SK-MEL-5 (cell line): ENCODE measurements around the gene GAS6. TPM values are rescaled to one million over a fixed set of nuclear protein-coding genes. Genes with fewer than 3 reads are reported as not detected.
"Not testable (repeated sequence)": the region's sequence is repeated elsewhere in the genome, so short reads cannot be mapped to it uniquely, and the experiment has no call there.

Experiments
- DNase-seq: peaks from one replicate; pipeline ENCODE4 v3.0.0-alpha.2; 2016; ENCODE audit warnings: low read depth, low spot score
- in situ Hi-C: cut with HindIII; loops from 2 replicates; pipeline ENCODE4 v1.10.0; 2016; ENCODE audit warnings: low sequenced_read_pairs, high pct_unique_total_duplicates, low pct_unique_long_range_greater_than_20kb
- total RNA-seq: library from RNA; depleted of rRNA; stranded (reverse); fragments of >200 nt; shearing (Covaris generic); gene quantifications from 2 replicates; pipeline ENCODE4 v1.2.3, GENCODE V29; 2014

The GAS6 gene
- total RNA-seq, 1 experiment from 2014 or later = 5.8 TPM

DNA sequence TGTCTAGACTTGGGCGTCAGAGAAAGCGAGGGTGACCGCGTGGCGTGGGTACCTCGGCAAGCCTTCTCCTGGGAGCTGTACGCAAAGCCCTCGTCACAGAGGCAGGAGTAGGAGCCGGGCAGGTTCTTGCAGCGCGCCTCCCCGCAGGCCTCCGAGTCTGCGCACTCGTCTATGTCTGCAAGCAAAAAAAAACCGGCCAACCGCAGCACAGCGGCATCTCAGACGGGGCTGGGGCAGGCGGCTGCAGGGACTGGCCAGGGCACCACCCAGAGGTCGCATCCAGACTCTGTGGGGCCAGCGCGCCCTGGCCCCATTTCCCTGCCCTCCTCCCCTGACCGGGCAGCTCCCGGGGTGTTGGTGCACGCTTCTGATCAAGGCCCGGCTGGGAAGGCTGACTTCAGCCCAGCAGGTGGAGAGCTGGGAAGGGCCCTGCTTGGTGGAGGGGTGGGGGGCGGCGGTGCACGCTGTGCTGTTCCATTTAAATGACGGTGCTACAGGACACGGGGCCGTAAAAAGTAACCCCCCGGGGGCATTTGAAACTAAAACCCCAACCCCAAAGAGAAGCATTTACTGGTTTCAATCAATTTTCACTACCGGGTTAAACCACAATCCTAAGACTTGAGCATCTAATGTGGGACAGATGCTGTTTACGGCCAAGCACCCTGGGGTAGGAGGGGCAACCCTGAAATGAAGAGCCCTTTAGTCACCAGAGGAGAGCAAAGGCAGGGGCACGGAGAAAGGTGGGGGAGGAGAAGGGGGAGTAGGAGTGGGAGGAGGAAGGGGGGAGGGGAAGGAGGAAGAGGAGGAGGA is 28.2 kb downstream of the GAS6 start:
- no peak for DNase-seq

DNA sequence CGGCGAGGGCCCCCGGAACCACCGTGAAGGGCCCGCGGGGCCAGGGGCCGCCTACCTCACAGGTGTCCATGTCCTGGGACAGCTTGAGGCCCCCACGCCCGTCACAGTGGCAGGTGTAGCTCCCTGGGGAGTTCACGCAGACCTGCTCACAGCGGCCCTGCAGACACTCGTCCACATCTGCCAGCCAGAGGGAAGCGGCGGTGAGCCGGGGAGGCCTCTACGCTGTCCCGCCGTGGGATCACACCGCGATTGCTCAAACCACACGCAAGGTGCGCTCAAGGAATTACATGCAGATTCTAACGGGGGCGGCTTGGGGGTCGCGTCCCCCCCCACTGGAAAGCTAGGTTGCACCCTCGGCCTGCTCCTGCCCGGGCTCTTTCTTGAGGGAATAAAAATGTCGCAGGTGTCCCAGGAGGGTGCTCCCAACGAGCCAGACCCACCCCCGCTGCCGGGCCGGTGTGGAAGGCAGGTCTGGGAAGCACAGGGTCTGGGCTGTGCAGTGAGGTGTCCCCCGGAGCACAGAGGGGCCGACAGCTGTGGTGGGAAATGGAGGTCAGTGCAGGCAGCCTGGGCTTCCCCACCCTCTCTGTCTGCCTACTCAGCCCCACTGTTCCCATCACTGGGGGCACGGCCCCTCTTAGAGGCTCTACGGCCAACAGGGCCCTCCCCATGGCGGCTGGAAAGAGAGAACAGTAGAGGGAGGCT is 29.2 kb downstream of the GAS6 start:
- in situ Hi-C loops = no loop called here
- no peak for DNase-seq

More for the DNA sequence above, 28.2 kb downstream of the GAS6 start:
- in situ Hi-C loops = no loop called here

- in situ Hi-C loops = not testable (repeated sequence)
Observed at GRCh38 chr13:113834006-113834405, 29.9 kb downstream of the GAS6 start.

DNA sequence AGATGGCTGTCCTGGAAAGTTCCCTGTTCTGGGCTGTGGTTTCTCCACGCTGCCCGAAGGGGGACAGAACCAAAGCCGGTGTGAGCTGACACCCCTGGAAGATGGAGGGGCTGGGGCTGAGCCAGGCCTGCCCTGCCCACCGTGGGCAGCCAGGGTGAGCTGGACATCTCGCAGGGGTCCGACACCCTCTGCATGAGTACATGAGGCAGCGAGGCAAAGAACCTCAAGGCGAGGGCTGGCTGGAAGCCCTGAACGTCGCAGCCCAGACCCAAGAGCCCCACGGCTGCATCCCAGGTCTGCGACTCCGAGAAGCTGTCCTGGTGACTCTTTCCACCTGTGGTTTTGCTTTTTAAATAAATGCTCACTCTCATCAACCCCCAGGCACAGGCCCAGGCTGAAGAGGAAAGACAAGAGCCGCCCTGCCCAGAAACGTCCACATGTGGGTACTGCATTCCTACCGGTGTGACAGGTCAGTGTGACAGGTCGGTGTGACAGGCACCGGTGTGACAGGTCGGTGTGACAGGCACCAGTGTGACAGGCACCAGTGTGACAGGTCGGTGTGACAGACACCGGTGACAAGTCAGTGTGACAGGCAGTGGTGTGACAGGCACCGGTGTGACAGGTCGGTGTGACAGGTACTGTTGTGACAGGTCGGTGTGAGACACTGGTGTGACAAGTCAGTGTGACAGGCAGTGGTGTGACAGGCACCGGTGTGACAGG is 30.6 kb downstream of the GAS6 start:
- DNase-seq = no peak
- in situ Hi-C loops = no loop called here

More at GRCh38 chr13:113834006-113834405, 29.9 kb downstream of the GAS6 start:
- not testable (repeated sequence) for DNase-seq

- no peak for DNase-seq
- in situ Hi-C loops = no loop called here
Observed at GRCh38 chr13:113832631-113833030, 31.2 kb downstream of the GAS6 start.

- in situ Hi-C loops = no loop called here
Observed at GRCh38 chr13:113832205-113832604, 31.7 kb downstream of the GAS6 start.

GRCh38 chr13:113831061-113831460 is 32.8 kb downstream of the GAS6 start:
- no peak for DNase-seq

More at GRCh38 chr13:113832205-113832604, 31.7 kb downstream of the GAS6 start:
- DNase-seq = no peak

GRCh38 chr13:113830426-113830950 is 33.4 kb downstream of the GAS6 start:
- in situ Hi-C loops, DNase-seq: not testable (repeated sequence)

More at GRCh38 chr13:113831061-113831460, 32.8 kb downstream of the GAS6 start:
- in situ Hi-C loops = no loop called here

DNA sequence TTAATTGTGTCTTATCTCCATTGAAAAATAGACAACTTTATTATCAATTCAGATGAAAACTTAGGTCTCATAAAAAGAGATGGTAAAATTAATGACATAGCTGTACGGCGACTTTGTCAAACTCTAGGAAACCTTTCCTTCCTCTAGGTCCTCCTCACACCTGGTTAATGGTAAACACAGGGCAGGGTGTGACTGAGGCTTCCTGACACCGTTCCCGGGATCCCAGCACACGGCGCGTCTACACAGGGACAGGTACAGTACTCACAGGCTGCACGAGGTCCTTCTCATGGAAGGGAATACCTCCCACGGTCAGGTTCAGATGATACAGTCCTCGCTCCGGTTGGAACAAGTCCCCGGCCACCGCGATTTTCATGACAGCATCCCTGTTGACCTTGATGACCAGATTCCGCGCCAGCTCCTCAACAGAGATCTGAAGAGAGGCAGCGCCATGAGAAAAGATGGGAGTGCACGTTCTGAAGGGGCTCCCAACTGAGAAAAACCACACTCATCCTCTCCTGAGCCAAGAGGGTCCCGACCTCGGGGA is 35.5 kb downstream of the GAS6 start:
- no peak for DNase-seq
- in situ Hi-C loops = no loop called here

DNA sequence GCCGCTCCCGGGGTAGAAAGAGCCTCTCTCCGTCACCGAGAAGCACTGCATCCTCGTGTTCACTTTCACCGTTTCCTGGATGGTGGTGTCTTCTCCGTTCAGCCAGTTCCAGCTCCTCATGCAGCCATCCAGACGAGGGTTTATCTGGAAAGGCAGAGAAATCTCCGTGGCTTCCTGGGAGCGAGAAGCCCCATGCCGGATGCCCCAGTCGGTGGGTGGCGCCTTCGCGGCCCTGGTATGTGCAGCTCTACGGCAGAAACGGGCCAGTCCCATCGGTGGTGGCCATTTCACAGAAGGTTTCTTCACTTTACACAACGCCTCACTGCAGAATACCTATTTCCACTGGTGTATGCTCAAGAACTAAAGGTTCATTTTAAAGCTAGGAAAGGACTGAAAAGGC is 36.9 kb downstream of the GAS6 start:
- DNase-seq = no peak
- in situ Hi-C loops = no loop called here

- in situ Hi-C loops = not testable (repeated sequence)
Observed at GRCh38 chr13:113826446-113826845, 37.4 kb downstream of the GAS6 start.

GRCh38 chr13:113825841-113826240 is 38.0 kb downstream of the GAS6 start:
- in situ Hi-C loops = no loop called here
- DNase-seq = no peak

More at GRCh38 chr13:113826446-113826845, 37.4 kb downstream of the GAS6 start:
- DNase-seq = not testable (repeated sequence)

- DNase-seq = no peak
- in situ Hi-C loops = no loop called here
Observed at GRCh38 chr13:113823771-113824170, 40.1 kb downstream of the GAS6 start.

GRCh38 chr13:113822956-113823744 is 40.7 kb downstream of the GAS6 start:
- in situ Hi-C loops = no loop called here
- no peak for DNase-seq

- DNase-seq = no peak
- in situ Hi-C loops = no loop called here
Observed at GRCh38 chr13:113822266-113822665, 41.6 kb downstream of the GAS6 start.

DNA sequence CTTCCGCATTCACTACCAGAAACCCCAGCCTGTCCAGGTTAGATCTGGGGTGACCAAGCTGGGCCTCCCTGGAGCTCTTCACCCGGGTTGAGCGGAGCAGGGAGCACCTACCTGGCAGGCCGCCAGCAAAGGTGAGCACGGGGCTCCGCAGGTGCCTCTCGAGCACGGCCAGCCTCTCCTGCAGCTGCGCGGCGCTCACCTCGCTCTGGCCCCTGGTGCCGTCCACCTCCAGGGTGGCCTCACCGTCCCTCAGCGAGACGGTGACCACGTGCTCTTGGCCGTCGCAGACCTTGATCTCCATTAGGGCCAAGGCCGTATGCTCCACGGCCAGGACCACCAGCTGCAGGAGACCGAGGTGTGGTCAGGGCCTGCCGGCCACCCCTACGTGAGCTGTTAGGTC is 42.0 kb downstream of the GAS6 start:
- DNase-seq = no peak
- in situ Hi-C loops = no loop called here
